Heart left ventricle (tissue), 13 donors: ENCODE measurements around the gene HAUS3.

ENCODE experiments used
- POLR2A ChIP-seq, 2 donors: fragments of 450-650 bp; IDR thresholded peaks; one replicate each; pipeline ENCODE4 v1.6.1; 2017; ENCODE audit warnings: antibody characterized with exemption in 2 of 2, mild to moderate bottlenecking in 2 of 2, moderate library complexity in 2 of 2
- TF ChIP-seq, protein P1 (sequence below), 12 donors: fragments of 200-600 bp; sonication (generic) in 4 of 12; IDR thresholded peaks; one replicate each; pipeline versions ENCODE4 v1.5.0 to v1.8.0; 2018 to 2022; ENCODE audit warnings: antibody characterized with exemption in 12 of 12, mild to moderate bottlenecking in 5 of 12
- donor health status: ischemic (EF 13 %, LVEDD 7.1; RV severe dilation, severe dysfunction).
- donor health status: DM: no; HTN: yes; CAD: no.
- donor health status: DM: no; HTN: no; CAD: no.
- donor health status: ischemic (EF 25% LVEDD 6.9; RV normal size, moderate dysfunction).
- donor health status: ischemic (EF 25% LVEDD 5.7; RV mildly dilated, moderate dysfunction).
- donor health status: ischemic (EF 35%, LVEDD 5.7; RV mildly dilated, moderate dysfunction).
- donor health status: nonischemic (EF 11% LVEDD 7.7; RV severe dilation, severe dysfunction).
- donor health status: DM: yes; HTN: yes; CAD: no.
- donor health status: PGD.
- donor health status: ischemic (EF 29% LVEDD 5.4; RV normal size, mild dysfunction).
- donor health status: nonischemic (EF 23%, LVEDD 6.1; RV moderate dilation, normal function).

DNA sequence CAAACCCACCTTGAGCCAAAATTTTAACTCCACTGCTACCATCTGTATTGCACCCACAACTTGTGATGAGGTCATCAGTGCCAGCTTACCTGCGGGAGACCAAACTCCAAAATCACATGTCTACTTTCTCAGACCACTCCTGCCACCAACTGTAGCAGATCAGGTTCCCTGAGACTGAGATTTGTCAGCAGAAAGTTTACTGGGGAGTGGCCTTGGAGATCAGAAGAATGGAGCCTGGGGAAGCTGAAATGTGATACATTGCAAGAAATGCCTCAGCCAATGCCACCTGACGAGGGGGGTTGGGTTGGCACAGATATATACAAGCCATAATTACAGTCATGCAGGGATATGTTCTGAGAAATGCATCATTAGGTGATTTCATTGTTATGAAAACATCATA lies 19.1 kb downstream of the HAUS3 start:
- TF ChIP-seq POLR2A (IDR thresholded peaks at IDR 0.05), result no peak
- TF ChIP-seq, protein P1, sequence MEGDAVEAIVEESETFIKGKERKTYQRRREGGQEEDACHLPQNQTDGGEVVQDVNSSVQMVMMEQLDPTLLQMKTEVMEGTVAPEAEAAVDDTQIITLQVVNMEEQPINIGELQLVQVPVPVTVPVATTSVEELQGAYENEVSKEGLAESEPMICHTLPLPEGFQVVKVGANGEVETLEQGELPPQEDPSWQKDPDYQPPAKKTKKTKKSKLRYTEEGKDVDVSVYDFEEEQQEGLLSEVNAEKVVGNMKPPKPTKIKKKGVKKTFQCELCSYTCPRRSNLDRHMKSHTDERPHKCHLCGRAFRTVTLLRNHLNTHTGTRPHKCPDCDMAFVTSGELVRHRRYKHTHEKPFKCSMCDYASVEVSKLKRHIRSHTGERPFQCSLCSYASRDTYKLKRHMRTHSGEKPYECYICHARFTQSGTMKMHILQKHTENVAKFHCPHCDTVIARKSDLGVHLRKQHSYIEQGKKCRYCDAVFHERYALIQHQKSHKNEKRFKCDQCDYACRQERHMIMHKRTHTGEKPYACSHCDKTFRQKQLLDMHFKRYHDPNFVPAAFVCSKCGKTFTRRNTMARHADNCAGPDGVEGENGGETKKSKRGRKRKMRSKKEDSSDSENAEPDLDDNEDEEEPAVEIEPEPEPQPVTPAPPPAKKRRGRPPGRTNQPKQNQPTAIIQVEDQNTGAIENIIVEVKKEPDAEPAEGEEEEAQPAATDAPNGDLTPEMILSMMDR (IDR thresholded peaks at IDR 0.05), result no peak
